Hematopoietic multipotent progenitor cell treated with erythropoietin and hydrocortisone succinate and interleukin-3 and kit ligand, for 17 days (in vitro differentiated cells): ENCODE results near the gene INKA1.

Source experiments
- DNase-seq: peaks from one replicate; pipeline ENCODE4 v3.0.0-alpha.2; 2015; ENCODE audit warnings: low spot score

The INKA1 gene

DNA sequence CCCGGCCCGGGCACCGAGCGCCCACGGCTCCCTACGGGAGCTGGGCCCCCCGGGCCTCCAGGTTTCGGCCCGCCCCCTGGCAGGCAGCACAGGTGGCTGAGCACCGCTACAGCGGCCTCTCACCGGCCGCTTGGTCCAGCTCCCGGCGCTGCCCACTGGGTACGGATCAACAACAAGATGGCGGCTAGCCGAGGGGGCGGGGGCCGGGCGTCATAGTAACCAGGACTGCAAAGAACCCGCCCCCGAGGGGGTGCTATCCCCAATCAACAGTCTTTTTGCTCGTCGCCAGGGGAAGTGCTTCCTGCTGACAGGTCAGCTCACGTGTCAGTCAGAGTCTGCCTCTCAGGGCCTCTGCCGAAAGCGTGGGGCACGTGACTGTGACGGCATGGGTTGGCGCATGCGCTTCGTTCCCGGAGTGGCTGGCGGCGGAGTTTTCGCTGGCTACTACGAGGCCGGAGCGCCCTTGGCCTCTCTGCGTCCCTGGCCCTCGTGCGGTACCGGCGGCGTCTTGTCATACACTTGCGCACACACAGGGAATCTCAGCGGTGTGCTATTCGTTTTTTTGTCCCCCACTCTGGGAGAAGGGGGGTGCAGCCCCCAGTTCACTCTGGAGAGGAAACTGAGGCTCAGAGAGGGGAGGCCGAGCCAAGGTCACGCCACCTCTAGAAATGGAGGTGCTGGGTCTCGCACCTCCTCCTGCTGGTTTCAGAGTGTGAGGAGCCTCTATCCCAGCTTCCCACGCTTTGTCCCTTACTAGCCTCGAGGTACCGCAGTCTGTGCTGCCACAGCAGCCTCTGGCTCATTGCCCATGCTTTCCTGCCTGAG is 16.5 kb upstream of the INKA1 start, which contains the start of gene IP6K1:
Gene IP6K1 (minus strand): TSS at position 186 of the 825 bp plus-strand sequence. CDS start 38,502 bp downstream, outside the sequence.
- DNase-seq: peak; percentile 100

DNA sequence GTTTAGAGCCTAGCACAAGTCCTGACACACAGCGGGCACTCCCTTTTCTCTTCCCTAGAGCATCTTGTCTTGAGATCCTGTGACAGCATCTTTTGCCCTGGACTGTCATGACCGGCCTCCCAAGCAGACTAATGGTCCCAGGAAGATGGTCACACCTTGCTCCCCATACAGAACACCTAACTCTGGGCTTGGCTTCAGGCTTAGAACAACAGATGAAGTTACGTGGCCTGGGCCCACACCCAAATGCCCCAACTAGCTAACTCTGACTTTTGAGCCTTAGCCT is 15.9 kb upstream of the INKA1 start:
- DNase-seq: no peak

DNA sequence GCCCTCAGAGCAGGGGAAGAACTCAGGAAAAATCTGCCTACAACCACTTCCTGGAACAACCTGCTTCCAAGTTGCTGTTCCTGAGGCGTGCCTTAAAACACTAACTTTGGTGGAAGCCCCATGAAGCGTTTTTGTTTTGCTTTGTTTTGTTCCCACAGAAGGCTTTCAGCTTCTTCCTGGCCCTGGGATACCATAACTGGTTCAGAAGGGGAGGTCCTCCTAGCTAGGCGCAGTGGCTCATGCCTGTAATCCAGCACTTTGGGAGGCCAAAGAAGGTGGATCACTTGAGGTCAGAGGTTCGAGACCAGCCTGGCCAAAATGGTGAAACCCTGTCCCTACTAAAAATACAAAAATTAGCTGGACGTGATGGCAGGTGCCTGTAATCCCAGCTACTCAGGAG is 15.5 kb upstream of the INKA1 start:
- no peak for DNase-seq

DNA sequence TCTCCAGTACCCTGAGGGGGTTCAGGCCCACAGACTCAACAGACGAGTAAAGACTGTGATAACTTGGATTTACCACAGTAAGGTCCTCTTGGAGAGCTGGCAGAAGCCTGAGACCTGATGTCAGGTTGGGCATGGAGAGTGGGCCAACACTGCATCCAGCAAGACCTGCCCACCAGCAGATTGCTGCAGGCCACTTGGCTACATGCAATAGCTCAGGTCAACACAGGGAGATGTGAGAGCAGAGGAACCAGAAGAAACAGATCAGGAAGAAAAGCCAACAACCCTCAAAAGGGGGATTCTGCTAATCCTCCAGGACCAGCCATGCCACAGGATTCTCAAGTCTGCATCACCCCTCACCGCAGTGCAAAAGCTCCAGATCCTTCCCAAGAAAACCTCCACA is 15.0 kb upstream of the INKA1 start:
- DNase-seq: no peak

DNA sequence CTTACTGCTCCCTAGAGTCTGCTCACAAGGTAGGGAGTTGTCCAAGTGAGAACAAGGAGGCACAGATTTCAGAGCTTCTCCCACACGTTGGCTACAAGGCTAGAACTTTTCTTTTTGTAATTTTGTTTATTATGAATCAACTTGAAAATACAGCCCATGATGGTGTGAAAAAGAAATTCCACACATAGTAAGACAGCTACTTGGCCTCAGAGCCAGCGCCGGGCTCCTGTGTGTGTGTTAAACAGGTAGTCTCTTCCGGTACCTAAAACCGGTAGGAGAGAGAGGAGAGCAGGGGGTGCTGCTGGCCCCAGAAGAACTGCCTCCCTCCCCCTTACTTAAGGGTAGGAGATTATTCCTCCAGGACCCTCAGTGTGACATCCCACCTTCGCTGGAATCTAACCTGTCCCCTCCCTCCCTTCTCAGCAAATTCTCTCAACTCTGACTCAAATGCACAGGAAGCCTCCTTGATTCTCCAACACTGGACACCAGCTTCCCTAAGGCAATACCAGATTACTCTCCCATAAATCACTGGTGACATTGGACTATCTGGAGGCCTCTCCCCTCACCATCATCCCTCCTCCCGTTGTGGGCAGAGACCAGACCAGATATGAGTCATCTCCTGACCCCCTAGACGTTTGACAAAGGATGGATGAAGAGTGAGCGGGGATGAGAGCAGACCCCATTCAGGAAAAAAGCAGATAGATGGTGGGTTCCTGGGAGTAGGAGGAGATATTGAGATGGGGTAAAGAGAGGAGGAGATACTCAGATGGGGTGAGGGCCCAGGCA is 12.2 kb upstream of the INKA1 start:
- no peak for DNase-seq

DNA sequence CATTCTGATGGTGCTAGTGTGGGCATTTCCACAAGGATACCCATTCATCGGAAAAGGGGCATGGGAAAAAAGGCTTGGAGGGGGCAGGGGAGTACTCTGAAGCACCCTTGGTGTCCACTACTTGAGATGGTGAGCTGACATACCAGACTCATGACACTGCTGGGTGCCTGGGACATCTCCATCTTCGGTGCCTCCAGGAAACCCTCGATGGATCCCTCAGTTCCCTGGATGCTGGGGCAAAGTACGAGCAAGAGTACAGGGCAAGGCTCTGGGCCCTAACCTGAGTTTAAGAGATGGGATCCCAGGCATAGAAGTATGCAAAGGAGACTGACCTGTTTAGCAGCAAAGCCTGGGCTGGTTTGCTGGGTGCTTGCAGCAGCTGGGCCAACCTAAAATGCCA is 11.5 kb upstream of the INKA1 start:
- no peak for DNase-seq

DNA sequence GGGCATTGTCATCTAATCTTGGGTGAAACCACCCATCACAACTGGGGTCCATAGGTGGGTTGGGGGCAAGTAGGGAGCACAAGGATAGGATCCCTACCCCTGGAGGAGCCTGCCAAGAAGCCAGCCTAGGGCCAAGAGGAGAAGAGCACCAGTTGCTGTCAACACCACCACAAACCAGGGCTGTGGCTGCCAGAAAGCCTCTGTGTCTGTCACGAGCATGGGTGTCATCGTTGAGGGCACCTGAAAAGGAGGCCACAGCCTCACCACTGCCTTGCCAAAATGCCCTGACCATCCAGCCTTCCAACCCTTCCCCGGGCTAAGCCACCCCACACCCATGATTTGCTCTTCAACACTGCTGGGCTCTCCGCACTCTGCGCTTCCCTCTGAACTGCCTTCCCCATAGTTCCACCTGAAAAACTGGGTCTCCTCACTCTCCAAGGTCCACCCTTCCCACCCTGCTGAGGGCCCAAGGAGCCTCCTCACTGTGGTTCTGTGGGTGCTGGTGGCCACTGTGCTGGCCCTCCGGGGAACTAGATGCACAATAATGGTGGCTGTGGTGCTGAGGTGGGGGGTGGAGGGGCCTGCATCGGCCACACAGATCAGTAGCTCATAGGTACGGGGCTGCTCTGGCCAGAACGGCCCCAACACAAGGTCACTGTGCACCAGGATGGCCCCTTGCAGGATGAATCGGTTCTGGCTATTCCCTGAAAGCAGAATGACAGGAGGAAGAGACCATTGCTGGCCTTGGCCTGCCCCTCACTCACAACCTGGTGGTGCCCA is 10.5 kb upstream of the INKA1 start:
- no peak for DNase-seq

DNA sequence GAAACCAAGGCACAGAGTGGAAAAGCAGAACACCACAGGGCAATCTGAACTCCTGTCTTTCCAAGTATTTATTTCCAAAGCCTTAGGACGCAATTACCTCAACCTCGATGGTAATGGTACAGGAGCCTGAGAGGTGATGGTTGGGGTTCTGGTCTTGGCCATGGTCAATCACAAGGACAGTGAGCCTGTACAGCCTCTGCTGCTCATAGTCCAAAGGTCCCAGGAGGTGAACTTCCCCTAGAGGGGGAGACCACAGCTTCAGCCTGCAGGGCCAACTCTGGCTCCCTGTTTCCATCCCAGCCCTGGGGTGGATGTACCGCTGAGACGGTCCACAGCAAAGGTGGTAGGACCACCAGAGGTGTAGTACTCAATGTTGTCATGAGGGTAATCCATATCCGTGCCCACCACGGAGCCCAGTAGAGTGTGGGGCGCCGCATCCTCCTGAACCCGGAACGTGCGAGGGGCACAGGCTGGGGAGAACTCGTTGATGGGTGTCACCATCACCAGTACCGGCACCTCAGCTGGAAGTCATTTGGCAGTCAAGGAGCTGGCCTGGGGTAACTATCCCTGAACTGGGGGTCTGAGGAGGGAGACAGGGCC is 9.5 kb upstream of the INKA1 start:
- no peak for DNase-seq

DNA sequence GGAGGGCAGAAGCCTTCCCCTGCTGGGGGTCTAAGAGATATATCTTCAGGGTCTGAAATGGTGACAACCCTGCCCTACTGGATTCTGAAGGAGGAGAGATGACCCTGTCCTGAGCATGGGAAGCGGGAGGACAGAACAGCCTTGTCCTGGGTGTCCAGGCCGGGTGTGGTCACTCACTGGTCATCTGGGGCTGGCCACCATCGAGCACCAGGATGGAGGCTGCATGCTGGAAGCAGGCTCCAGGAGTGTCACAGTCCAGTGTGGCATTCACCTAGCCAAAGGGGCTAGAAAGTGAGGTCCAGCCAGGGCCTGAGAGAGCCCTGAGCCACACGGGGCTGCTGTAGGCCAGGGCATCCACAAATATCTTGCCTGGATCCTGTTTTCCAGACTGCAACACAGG is 8.6 kb upstream of the INKA1 start:
- no peak for DNase-seq

DNA sequence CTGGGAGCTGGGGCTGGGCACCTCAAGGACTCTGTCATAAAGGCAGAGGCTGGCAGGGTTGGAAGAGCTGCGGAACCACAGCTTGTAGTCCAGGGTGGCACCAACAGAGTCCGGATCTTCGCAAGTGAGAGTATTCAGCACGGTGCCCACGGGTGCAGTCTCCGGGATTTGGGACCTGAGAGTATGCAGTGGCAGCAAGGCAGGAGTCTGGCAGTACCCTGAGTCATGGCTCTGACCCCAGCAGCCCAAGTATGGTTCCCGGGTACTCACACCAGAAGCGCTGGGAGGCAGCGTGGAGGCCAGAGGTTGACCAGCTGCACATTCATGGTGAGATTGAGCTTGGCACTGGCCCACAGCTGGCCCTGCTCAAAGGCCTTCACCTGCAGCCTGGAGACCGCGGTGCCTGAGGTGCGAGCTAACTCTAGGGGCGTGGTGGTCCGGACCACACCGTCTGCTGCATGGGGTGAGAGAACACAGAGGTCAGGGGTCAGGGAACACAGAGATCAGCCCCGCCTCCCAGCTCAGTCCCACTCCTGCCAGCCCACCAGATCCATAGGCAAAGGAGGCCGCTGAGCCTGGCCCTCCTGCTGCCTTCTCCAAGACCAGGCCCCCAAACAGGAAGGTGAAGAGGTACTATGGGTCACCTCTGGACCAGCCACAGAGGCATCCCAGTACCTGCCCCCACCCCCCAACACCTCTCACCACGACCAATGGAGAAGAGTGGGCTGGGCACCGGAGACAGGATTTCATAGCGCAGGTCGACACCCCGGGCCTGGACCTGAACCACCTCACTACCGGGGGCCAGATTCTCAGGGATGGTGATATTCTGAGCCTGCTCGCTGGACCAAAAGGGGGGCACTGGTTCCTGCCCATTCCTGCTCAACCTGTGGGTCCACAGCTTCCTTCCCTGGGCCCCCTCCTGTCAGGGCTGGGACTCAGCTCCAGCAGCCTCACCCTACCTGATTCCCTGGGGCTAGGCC is 7.8 kb upstream of the INKA1 start:
- DNase-seq: no peak

DNA sequence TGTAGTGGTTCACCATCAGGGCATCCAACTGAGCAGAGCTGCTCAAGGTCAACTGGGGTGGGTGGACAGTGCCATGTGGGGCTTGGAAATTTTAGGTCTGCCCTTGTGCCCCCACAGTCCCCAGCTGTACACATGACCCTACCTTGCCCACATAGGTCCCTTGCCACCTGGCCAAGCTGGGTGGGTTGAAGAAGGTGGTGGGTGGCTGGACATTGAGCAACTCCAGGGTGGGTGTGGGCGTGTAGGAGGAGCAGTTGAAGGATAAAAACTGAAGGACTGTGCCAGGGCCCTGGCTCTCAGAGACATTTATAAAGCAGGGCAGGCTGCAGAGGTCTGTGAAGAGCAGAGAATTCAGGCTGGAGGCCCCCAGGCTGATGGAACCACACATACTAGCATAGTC is 4.0 kb upstream of the INKA1 start:
- DNase-seq: no peak

DNA sequence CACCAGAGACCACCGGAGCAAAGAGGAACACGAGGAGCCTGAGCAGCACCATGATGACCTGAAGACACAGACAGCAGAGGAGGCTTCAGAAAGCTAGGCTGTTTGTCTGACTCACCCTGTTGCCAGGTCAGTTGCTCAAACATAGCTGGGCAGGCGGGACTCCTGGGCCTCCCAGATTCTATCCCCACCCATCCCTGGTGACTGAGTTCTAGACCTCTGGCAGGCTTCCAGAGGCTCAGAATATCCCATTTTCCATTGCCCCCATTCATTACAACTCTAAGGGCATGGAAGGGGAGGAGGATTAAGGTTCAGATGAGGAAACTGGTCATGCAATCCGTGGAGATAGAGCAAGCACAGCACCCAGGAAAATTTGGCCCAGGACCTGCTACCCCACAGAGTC is 3.3 kb upstream of the INKA1 start, which contains the start of gene CDHR4:
Gene CDHR4 (minus strand): TSS at position 113 of the 400 bp plus-strand sequence. CDS start 61 bp downstream, at position 52.
- no peak for DNase-seq

DNA sequence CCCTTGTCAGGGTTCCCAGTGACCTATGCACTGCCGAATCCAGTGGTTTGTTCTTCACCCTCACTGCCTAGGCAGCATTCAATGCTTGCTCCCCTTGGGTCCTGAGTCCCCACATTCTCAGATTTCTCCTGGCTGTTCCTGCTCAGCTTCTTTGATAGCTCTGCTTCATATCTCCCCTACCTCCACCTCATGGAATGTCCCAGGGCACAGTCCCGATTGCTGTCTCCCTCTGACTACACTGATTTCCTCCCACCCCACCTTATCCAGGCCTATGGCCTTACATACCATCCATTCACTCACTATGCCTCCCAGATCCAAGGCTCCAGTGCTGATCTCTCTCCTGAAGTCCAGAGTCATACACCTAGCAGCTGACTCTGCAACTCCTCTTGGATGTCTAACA is 1.9 kb upstream of the INKA1 start:
- DNase-seq: no peak

DNA sequence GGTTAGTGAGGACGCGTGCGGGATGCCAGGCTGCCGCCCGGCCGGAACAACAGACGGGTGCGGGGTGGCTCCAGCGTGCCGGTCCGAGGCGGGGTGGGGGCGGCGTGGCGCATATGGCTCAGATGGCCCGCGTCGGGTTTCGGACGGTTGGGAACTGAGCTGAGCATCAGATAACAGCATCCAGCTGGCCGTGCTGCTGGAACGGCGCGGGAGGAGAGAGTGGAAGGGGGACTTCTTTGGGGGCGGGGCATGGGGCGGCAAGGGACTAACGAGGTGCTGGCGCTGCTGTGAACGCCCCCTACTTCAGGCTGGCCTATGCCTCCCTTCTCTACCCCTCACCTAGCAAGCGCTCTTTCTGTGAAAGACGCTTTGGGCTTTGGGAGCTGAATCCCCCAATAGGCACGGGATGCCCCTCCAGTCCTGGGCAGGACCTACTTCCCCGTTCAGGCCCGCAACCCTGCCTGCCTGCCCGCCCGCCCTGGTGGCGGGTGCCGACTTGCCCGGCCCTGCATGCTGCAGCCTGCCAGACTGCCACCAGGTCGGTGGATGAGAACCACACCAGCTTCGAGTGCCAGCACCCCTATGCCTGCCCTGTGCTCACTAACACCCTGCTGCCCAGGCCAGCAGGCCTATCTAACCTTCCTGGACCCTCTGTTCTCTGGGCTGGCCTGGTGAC is 542 bp downstream of the INKA1 start:
- DNase-seq: no peak

DNA sequence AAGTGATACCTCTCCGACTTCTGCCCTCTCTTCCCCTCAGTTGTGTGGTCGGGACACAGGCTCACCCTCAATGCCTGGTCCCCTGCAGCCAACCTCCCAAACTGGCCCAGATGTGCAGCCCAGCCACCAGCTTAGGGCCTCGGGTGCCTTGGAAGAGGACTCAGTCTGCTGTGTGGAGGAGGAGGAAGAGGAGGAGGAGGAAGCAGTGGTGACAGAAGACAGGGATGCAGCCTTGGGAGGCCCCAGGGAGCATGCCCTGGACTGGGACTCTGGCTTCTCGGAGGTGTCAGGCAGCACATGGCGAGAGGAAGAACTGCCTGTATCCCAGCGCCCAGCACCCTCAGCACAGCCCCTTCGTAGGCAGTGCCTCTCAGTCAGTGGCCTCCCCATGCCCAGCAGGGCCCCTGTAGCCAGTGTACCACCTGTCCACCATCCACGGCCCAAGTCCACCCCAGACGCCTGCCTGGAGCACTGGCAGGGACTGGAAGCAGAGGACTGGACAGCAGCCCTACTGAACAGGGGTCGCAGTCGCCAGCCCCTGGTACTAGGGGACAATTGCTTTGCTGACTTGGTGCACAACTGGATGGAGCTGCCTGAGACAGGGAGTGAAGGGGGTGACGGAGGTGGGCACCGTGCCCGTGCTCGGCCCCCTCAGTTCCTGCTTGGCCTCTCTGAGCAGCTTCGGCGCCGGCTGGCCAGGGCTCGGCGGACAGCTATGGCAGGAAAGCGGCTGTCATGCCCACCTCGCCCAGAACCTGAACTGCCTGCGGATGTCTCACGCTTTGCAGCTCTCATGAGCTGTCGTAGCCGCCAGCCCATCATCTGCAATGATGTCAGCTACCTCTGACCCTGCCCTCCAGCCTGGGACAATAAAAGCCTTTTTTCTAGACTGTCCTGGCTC is 1.3 kb downstream of the INKA1 start:
- DNase-seq: no peak

DNA sequence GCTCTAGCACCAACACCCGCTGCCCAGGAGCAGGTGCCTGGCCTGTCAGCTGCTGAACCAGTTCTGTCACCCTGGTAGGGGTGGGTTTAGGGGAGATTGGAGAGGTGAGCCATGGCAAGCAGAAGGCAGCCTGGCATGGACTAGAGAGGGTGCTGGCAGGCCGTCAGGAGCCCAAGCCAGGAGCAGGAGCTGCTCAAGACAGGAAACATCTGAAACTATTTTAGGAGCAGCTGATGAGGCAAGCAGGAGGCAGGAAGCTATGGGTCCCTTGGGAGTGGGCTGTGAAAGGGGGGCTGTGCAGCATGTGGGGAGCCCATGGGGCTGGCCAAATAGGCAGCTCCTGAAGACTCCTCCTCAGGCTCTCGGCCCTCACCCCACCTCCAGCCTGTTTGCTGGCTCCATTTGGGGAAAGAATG is 2.3 kb downstream of the INKA1 start:
- DNase-seq: no peak

DNA sequence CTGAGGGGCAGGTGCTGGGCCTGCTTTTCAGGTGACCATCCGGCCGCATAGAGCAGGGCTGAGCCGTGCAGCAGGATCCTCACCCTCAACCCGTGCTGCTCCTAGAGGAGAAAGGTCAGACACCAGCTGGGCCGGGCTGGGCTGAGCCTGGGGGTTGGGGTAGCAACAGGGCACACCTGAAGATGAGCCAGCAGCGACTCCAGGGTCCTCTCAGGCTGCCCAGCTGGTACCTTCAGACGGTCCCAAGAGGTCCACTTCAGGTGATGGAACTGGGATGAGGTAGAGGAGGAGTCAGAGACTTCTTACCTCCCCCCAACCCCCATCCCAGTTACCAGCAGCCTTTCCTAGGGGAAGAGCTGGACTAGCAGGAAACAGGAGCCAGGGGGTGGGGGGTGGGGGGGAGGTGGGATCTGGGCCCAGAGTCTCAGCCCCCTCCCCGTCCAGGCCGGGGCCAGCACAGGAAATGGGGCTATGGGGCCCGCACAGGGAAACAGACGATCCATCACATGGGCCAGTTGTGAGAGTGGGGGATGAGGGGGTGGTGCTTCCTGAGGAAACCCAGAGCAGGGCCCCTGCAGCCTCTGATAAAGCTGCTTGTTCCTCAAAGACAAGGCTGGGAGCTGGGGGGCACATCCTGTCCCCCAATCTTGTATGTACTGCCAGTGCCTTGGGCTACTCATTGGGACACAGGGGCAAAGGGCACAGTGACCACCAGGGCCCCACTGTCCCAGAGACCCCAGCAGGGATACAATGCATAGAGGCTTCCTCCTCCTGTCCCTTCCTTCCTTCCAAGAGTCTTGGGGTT is 3.0 kb downstream of the INKA1 start:
- DNase-seq: no peak

DNA sequence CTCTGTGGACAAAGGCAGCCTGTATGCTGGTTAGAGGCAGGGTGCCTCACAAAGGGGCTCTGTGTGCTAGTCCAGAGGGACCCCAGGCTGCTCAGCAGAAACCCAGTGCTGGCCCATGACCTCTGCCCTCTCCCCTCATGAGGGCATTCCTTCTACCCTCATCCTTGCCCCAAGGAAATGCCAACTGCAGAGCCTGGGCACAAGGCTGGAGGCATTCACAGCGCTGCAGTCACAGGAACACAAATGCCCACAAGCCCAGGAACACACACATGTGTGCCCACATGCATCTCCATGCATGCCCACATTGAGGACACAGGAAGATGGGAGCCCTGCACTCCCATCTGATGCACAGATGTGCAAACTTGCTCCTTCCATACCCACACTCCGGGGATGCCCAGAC is 3.8 kb downstream of the INKA1 start:
- no peak for DNase-seq
